Thymus (tissue), 11 donors: ENCODE measurements around the gene SPDYE6. TPM values are rescaled to one million over a fixed set of nuclear protein-coding genes. Genes with fewer than 3 reads are reported as not detected.
"Not testable (repeated sequence)": the region's sequence is repeated elsewhere in the genome, so short reads cannot be mapped to it uniquely, and the experiment has no call there.

Experiments used
- DNase-seq, 9 donors: peaks; one replicate each; pipeline ENCODE4 v3.0.0-alpha.2; 2013; ENCODE audit warnings: low spot score in 9 of 9, low read depth in 6 of 9, missing footprints in 1 of 9
- H3K27ac ChIP-seq, 2 donors: one replicate each; pipeline ENCODE4 v1.5.1; 2013; ENCODE audit warnings: control low read depth in 1 of 2, low read depth in 1 of 2, low read length in 1 of 2, mild to moderate bottlenecking in 1 of 2, moderate library complexity in 1 of 2
- H3K27me3 ChIP-seq, 2 donors: one replicate each; pipeline ENCODE4 v1.5.1; 2013; ENCODE audit warnings: low read length in 1 of 2; ENCODE audit not compliant: control insufficient read depth in 2 of 2, insufficient read depth in 1 of 2
- H3K36me3 ChIP-seq, 2 donors: one replicate each; pipeline ENCODE4 v1.5.1; 2013; ENCODE audit warnings: low read length in 1 of 2, mild to moderate bottlenecking in 1 of 2, moderate library complexity in 1 of 2; ENCODE audit not compliant: control insufficient read depth in 2 of 2, insufficient read depth in 2 of 2
- H3K4me1 ChIP-seq, 2 donors: one replicate each; pipeline ENCODE4 v1.5.1; 2013; ENCODE audit warnings: low read length in 2 of 2; ENCODE audit not compliant: control insufficient read depth in 2 of 2, insufficient read depth in 2 of 2
- H3K4me3 ChIP-seq, 2 donors: one replicate each; pipeline ENCODE4 v1.5.1; 2013; ENCODE audit warnings: low read length in 2 of 2, control low read depth in 1 of 2, mild to moderate bottlenecking in 1 of 2
- H3K9me3 ChIP-seq, 2 donors: one replicate each; pipeline ENCODE4 v1.5.1; 2013; ENCODE audit warnings: low read length in 1 of 2, mild to moderate bottlenecking in 1 of 2; ENCODE audit not compliant: control insufficient read depth in 2 of 2, insufficient read depth in 1 of 2
- WGBS: extraction: QIAGEN DNeasy Blood & Tissue Kit; methylation state at CpG from one replicate; pipeline ENCODE4 v1.1.7; 2013; 5-methylcytosine and 5-hydroxymethylcytosine counted together
- polyA plus RNA-seq: library from polyadenylated mRNA; stranded (reverse); fragments of 200-250 nt; gene quantifications from one replicate; pipeline ENCODE4 v1.2.3, GENCODE V29; 2013
- total RNA-seq: library from RNA; stranded (reverse); fragments of 120-200 nt; gene quantifications from one replicate; pipeline ENCODE4 v1.2.4, GENCODE V29; 2013
- donor health status: healthy.

SPDYE6 gene
- total and polyA plus RNA-seq, 2 donors: 0.16 TPM; not detected in 1

GRCh38 chr7:102393467-102393866 is 37.2 kb upstream of the SPDYE6 start:
- peaks cover 14 to 17% of the 10 kb centered on the region in 2 donors for H3K36me3 ChIP-seq
- no peak overlapping the region for H3K4me3 ChIP-seq
- H3K4me1 ChIP-seq: peaks cover 9 to 16% of the 10 kb centered on the region in 2 donors
- H3K27ac ChIP-seq: no peak overlapping the region
- no peaks in the 10 kb centered on the region for H3K9me3 ChIP-seq
- H3K27me3 ChIP-seq: no peaks in the 10 kb centered on the region
- no peak for DNase-seq
- WGBS: 97% methylated on average over 9 of the region's 9 CpGs

GRCh38 chr7:102392330-102392729 is 36.1 kb upstream of the SPDYE6 start:
- Histone ChIP-seq H3K4me3 (no peak overlapping the region), H3K27me3 (no peaks in the 10 kb centered on the region), H3K4me1 (peaks cover 9 to 13% of the 10 kb centered on the region in 2 donors), H3K9me3 (no peaks in the 10 kb centered on the region), H3K36me3 (peaks cover 14 to 17% of the 10 kb centered on the region in 2 donors), H3K27ac (no peak overlapping the region)
- 100% methylated on average over 1 of the region's 1 CpG for WGBS
- DNase-seq: no peak

DNA sequence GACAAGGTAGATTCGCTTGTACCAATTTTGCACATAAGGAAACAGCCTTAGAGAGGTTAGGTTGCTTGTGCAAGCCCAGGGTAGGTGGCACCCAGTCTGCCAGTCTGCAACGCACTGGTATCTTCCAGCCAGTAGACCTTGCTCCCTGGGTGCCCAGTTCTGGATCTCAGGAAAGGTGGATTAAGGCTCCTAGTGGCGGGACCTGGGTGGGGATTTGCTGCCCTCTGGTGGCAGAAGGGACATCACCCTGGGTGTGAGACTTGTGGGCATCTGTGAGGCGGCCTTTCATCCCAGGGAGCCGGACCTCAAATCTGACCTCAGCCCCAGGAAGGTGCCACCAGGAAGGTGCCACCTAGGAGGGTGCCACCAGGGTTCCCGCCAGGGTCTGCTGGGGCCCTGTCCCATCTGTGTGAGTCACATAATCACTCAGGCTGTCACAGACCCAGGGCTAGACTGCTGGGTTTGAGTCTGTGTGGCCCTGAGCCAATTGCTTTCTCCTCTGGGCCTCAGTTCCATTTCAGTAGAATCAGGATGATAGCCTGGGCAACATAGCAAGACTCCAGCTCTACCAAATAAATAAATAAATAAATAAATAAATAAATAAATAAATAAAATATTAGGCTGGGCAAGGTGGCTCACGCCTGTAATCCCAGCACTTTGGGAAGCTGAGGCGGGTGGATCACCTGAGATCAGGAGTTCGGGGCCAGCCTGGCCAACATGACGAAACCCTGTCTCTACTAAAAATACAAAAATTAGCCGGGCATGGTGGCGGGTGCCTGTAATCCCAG is 34.6 kb upstream of the SPDYE6 start:
- Histone ChIP-seq H3K27me3 (no peaks in the 10 kb centered on the region), H3K9me3 (no peaks in the 10 kb centered on the region), H3K4me3 (no peak overlapping the region), H3K27ac (no peak overlapping the region), H3K36me3 (peaks cover 16 to 22% of the 10 kb centered on the region in 2 donors), H3K4me1 (peaks cover 4 to 6% of the 10 kb centered on the region in 2 donors)
- DNase-seq: peak in 4 of 9 donors; percentile 26 to 66 (median 57)
- WGBS: 84% methylated on average over 12 of the region's 12 CpGs

DNA sequence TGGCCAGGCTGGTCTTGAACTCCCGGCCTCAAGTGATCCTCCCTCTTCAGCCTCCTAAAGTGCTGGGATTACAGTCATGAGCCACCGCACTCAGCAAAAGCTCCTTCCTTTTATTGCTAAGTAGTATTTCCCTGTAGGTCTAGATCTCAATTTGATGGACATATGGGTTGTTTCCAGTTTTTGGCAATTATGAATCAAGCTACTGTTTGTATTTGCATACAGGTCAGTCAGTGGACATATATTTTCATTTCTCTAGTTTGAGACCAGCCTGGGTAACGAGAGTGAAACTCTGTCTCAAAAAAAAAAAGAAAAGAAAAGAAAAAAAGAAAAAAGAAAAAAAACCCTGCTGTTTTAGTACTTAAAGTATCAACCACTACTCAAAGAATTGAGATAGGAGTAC is 33.6 kb upstream of the SPDYE6 start:
- H3K27ac ChIP-seq: no peak overlapping the region
- H3K4me1 ChIP-seq: no peaks in the 10 kb centered on the region
- no peaks in the 10 kb centered on the region for H3K27me3 ChIP-seq
- 97% methylated on average over 3 of the region's 3 CpGs for WGBS
- no peaks in the 10 kb centered on the region for H3K9me3 ChIP-seq
- H3K4me3 ChIP-seq: no peak overlapping the region
- peaks cover 16 to 25% of the 10 kb centered on the region in 2 donors for H3K36me3 ChIP-seq
- DNase-seq: no peak

DNA sequence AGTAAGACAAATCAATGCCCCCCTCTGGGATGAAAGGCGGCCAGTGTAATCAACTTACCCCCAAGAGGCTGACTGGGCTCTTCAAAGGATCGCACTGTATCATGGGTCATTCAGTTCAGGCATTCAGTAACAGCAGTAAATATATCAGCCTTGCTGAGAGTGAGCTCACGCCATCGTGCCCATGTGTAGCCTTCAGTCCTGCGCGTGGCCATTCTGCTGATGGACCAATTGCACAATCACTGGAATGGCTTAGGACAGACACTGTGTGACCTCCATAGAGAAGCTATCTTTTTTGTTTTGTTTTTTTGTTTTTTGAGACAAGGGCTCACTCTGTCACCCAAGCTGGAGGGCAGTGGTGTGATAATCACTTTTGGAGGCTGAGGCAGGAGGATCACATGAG is 30.8 kb upstream of the SPDYE6 start:
- no peak for DNase-seq
- Histone ChIP-seq H3K36me3 (peaks cover 13 to 23% of the 10 kb centered on the region in 2 donors), H3K27me3 (no peaks in the 10 kb centered on the region), H3K4me3 (no peak overlapping the region), H3K9me3 (no peaks in the 10 kb centered on the region), H3K27ac (no peak overlapping the region), H3K4me1 (no peaks in the 10 kb centered on the region)
- WGBS: 98% methylated on average over 6 of the region's 6 CpGs

GRCh38 chr7:102381696-102382425 is 25.6 kb upstream of the SPDYE6 start:
- not testable (repeated sequence) for H3K27ac ChIP-seq, DNase-seq, H3K9me3 ChIP-seq, H3K27me3 ChIP-seq, H3K4me1 ChIP-seq, H3K4me3 ChIP-seq
- WGBS: 96% methylated on average over 6 of the region's 7 CpGs
- H3K36me3 ChIP-seq: peaks cover 6 to 28% of the 10 kb centered on the region in 2 donors

- not testable (repeated sequence) for H3K4me1 ChIP-seq
Observed at GRCh38 chr7:102380837-102381236, 24.6 kb upstream of the SPDYE6 start.

DNA sequence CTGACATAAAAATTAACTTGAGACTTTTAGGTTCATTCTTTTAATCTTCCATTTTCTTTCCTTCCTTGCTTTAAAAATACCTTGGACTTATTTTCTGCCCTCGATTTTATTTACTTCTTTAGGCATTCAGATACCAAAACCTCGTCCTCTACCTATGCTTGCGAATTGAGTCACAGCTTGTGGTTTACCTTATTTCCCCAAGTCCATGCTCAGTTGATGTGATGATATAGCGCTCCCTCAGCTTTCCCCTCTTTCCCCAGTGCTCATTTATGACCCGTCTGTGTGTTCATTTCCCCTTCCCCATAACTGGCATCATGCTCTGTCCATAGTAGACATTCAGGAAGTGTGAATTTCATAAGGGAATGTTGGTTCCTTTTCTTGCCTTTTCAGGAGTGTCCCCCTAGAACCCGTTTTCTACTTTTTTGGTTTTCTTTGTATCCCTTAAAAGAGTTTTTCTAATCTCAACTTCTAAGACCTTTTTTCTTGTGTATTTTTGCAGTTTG is 20.8 kb upstream of the SPDYE6 start:
- Histone ChIP-seq H3K4me1 (no peaks in the 10 kb centered on the region), H3K36me3 (peaks cover 4 to 20% of the 10 kb centered on the region in 2 donors)

More at GRCh38 chr7:102380837-102381236, 24.6 kb upstream of the SPDYE6 start:
- 95% methylated on average over 8 of the region's 8 CpGs for WGBS
- not testable (repeated sequence) for H3K27me3 ChIP-seq, H3K4me3 ChIP-seq, H3K27ac ChIP-seq, DNase-seq, H3K9me3 ChIP-seq
- peaks cover 4 to 27% of the 10 kb centered on the region in 2 donors for H3K36me3 ChIP-seq

DNA sequence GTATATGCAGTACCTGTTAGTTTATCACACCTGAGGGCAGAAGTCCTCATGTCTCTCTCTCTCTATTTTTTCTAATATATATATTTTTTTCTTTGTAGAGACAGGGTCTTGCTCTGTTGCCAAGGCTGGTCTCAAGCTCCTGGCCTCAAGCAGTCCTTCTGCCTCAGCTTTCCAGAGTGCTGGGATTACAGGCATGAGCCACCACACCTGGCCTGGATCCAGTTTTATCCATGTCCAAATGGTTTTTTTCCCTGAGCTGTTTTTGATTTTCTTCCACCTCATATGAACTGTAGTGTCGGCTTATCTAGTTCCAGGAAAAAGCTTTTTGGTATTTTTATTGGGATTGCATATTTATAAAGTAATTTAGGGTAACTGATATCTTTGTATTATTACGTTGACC is 16.6 kb upstream of the SPDYE6 start:
- H3K27ac ChIP-seq, DNase-seq, H3K36me3 ChIP-seq, H3K4me1 ChIP-seq, H3K27me3 ChIP-seq, H3K4me3 ChIP-seq, H3K9me3 ChIP-seq: not testable (repeated sequence)
- 97% methylated on average over 2 of the region's 2 CpGs for WGBS

More for the DNA sequence above, 20.8 kb upstream of the SPDYE6 start:
- no peak for DNase-seq
- H3K27me3 ChIP-seq: no peaks in the 10 kb centered on the region
- WGBS: 95% methylated on average over 6 of the region's 6 CpGs
- H3K4me3 ChIP-seq: no peak overlapping the region
- H3K9me3 ChIP-seq: no peaks in the 10 kb centered on the region
- H3K27ac ChIP-seq: no peak overlapping the region
